Glutamatergic neuron (in vitro differentiated cells): ENCODE results near the gene NAV2. TPM values are rescaled to one million over a fixed set of nuclear protein-coding genes. Genes with fewer than 3 reads are reported as not detected.

ENCODE experiments used
- DNase-seq: peaks from one replicate; pipeline ENCODE4 v3.0.0; 2022
- H3K27ac Mint-ChIP-seq: one replicate; pipeline ENCODE4 v1.8.0; 2020; ENCODE audit warnings: mild to moderate bottlenecking, mixed read lengths, inconsistent platforms; ENCODE audit not compliant: unreplicated experiment
- H3K27me3 Mint-ChIP-seq: one replicate; pipeline ENCODE4 v1.8.0; 2020; ENCODE audit warnings: mild to moderate bottlenecking, moderate library complexity, mixed read lengths, inconsistent platforms; ENCODE audit not compliant: unreplicated experiment
- H3K36me3 Mint-ChIP-seq: one replicate; pipeline ENCODE4 v1.8.0; 2020; ENCODE audit warnings: mild to moderate bottlenecking, mixed read lengths, inconsistent platforms; ENCODE audit not compliant: unreplicated experiment
- H3K4me1 Mint-ChIP-seq: one replicate; pipeline ENCODE4 v1.8.0; 2020; ENCODE audit warnings: mild to moderate bottlenecking, low read depth, mixed read lengths, inconsistent platforms; ENCODE audit not compliant: unreplicated experiment
- H3K4me3 Mint-ChIP-seq: one replicate; pipeline ENCODE4 v1.8.0; 2020; ENCODE audit warnings: mild to moderate bottlenecking, mixed read lengths, inconsistent platforms; ENCODE audit not compliant: unreplicated experiment
- H3K9me3 Mint-ChIP-seq: one replicate; pipeline ENCODE4 v1.8.0; 2020; ENCODE audit warnings: mild to moderate bottlenecking, moderate library complexity, mixed read lengths, inconsistent platforms; ENCODE audit not compliant: unreplicated experiment
- total RNA-seq: library from RNA; stranded (reverse); fragmentation: NEBNext Ultra II Directional; extraction: Animal tissue kit (Norgen Biotek cat#: 25700); gene quantifications from one replicate; pipeline ENCODE4 v1.2.1, GENCODE V29; 2021; ENCODE audit not compliant: unreplicated experiment
- TF ChIP-seq, protein P1 (sequence below): fragments of 200-600 bp; sonication (generic); IDR thresholded peaks from one replicate; pipeline ENCODE4 v1.5.0; 2021; ENCODE audit not compliant: partially characterized antibody, unreplicated experiment

Gene NAV2
- total RNA-seq, 1 donor from 2014 or later, result 117 TPM

DNA sequence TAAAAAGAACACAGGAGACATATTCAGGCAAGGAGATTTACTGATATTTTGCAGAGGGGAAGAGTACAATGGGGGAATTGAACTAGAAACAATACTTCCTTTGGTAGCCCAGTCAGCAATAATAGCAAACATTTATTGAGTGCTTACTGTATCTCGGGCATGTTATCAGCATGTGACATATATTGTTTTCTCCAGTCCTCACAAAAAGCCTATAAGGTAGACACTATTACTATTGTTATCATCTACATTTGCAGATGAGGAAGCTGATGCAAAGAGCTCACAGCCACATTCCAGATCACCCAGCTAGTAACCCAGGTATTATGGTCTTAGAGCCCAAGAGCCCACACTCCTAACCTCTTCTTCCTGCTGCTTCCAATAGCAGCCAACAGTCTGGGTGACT, 27.9 kb downstream of the NAV2 start:
- H3K9me3 Mint-ChIP-seq, result peaks cover 18% of the 10 kb centered on the region
- TF ChIP-seq, protein P1, sequence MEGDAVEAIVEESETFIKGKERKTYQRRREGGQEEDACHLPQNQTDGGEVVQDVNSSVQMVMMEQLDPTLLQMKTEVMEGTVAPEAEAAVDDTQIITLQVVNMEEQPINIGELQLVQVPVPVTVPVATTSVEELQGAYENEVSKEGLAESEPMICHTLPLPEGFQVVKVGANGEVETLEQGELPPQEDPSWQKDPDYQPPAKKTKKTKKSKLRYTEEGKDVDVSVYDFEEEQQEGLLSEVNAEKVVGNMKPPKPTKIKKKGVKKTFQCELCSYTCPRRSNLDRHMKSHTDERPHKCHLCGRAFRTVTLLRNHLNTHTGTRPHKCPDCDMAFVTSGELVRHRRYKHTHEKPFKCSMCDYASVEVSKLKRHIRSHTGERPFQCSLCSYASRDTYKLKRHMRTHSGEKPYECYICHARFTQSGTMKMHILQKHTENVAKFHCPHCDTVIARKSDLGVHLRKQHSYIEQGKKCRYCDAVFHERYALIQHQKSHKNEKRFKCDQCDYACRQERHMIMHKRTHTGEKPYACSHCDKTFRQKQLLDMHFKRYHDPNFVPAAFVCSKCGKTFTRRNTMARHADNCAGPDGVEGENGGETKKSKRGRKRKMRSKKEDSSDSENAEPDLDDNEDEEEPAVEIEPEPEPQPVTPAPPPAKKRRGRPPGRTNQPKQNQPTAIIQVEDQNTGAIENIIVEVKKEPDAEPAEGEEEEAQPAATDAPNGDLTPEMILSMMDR, result no peak
- no peak for DNase-seq
- peak overlapping the region; percentile 21 for H3K4me3 Mint-ChIP-seq
- H3K4me1 Mint-ChIP-seq, result peaks cover 54% of the 10 kb centered on the region
- no peak overlapping the region for H3K27ac Mint-ChIP-seq
- no peaks in the 10 kb centered on the region for H3K36me3 Mint-ChIP-seq
- H3K27me3 Mint-ChIP-seq, result peaks cover 6% of the 10 kb centered on the region

- H3K4me1 Mint-ChIP-seq, result peaks cover 34% of the 10 kb centered on the region
- H3K4me3 Mint-ChIP-seq, result no peak overlapping the region
- no peak overlapping the region for H3K27ac Mint-ChIP-seq
- DNase-seq, result peak; percentile 86
- TF ChIP-seq, protein P1, result peak; percentile 87
- H3K36me3 Mint-ChIP-seq, result no peaks in the 10 kb centered on the region
- H3K9me3 Mint-ChIP-seq, result peaks cover 13% of the 10 kb centered on the region
- H3K27me3 Mint-ChIP-seq, result peaks cover 2% of the 10 kb centered on the region
Observed at GRCh38 chr11:19742588-19743292, 30.1 kb downstream of the NAV2 start.

GRCh38 chr11:19743622-19744021, 31.0 kb downstream of the NAV2 start:
- TF ChIP-seq, protein P1, result no peak
- Mint-ChIP-seq H3K36me3 (no peaks in the 10 kb centered on the region), H3K9me3 (peaks cover 13% of the 10 kb centered on the region), H3K4me1 (peaks cover 25% of the 10 kb centered on the region), H3K27ac (no peak overlapping the region), H3K27me3 (no peaks in the 10 kb centered on the region), H3K4me3 (no peak overlapping the region)
- no peak for DNase-seq

DNA sequence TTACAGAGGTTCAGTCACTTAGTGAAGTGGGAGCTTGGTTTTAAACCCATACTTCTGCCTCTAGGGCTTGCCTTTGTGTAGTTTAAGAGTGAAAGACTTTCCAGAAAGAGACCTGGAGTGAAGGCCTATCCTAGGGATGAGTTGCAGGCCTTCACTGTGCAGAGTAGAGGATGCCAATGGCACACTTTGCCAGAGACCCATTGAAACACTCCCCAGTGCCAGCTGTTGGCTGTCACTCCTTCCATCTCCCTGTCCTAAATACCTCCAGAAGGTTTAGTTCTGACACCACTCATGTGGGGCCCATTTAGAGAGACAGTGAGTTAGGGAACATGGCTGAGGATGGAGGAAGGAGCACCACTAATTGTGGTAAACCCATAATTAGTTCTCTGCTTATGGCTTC, 31.5 kb downstream of the NAV2 start:
- Mint-ChIP-seq H3K4me1 (peaks cover 20% of the 10 kb centered on the region), H3K27me3 (no peaks in the 10 kb centered on the region), H3K36me3 (no peaks in the 10 kb centered on the region), H3K27ac (no peak overlapping the region), H3K4me3 (no peak overlapping the region), H3K9me3 (peaks cover 13% of the 10 kb centered on the region)
- TF ChIP-seq, protein P1, result no peak
- no peak for DNase-seq

DNA sequence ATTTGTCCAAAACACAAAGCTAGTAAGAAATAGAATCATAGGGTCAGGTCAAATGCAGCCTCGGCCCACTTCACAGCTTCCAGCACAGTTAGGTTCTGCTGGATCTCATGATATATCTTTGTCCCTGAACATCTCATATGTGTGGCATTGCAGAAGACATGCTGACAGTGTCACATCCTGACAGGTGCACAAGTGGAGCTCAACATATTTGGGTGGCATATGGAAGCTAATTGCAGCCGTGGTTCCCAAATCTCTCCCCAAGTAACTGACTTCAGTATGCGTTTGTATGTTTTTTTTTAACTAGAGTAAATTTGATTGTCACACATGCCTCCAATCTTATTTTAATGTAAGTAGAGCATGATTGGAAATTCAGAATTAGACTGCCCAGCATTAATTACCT, 33.4 kb downstream of the NAV2 start:
- no peak overlapping the region for H3K4me3 Mint-ChIP-seq
- no peak overlapping the region for H3K27ac Mint-ChIP-seq
- H3K4me1 Mint-ChIP-seq, result peaks cover 4% of the 10 kb centered on the region
- H3K36me3 Mint-ChIP-seq, result no peaks in the 10 kb centered on the region
- peaks cover 13% of the 10 kb centered on the region for H3K9me3 Mint-ChIP-seq
- DNase-seq, result no peak
- no peaks in the 10 kb centered on the region for H3K27me3 Mint-ChIP-seq
- TF ChIP-seq, protein P1, result no peak
